ENCODE results near the gene COL4A2.

GRCh38 chr13:110347088-110347487 lies 40.0 kb downstream of the COL4A2 start:
- no peak for TF ChIP-seq CTCF (conservative IDR thresholded peaks at IDR 0.05; ENCODE audit: low read length)
- no peak for TF ChIP-seq EZH2phosphoT487 (IDR thresholded peaks at IDR 0.05; ENCODE audit: borderline replicate concordance)
